ENCODE measurements around the gene SEC22A.

SEC22A gene

DNA sequence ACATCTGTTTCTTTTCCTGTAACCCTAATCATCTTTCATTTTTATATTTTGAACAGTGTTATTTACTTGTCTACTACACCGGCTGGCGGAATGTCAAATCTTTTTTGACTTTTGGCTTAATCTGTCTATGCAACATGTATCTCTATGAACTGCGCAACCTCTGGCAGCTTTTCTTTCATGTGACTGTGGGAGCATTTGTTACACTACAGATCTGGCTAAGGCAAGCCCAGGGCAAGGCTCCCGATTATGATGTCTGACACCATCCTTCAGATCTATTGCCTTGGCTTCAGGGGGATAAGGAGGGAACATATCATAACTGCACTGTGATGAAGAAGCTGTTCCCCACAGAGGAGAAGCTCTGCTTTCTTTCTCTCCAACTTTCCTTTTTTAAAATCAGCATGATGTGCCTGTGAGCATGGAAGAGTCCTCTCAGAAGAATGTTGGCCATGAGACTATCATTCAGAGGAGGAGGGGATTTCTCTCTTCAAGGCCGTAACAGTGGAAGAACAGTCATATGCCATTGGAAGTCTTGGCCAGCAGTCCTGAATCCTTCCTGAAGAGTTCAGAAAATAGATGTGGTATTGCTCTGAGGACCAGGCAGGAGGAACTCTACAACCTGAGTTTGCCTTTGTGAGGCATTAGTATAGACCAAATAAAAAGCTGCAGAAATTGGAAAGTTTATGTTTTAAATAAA lies 69.9 kb downstream of the SEC22A start:
- peaks cover 35% of the 10 kb centered on the region for H3K36me3 Mint-ChIP-seq
- H3K4me1 Mint-ChIP-seq, result no peaks in the 10 kb centered on the region
- ATAC-seq, result no peak
- no peak overlapping the region for H3K27ac Mint-ChIP-seq
- no peaks in the 10 kb centered on the region for H3K9me3 Mint-ChIP-seq
- H3K27me3 Mint-ChIP-seq, result no peaks in the 10 kb centered on the region
- H3K4me3 Mint-ChIP-seq, result no peak overlapping the region

- ATAC-seq, result no peak
- Mint-ChIP-seq H3K9me3 (no peaks in the 10 kb centered on the region), H3K36me3 (peaks cover 26% of the 10 kb centered on the region), H3K4me3 (no peak overlapping the region), H3K27me3 (no peaks in the 10 kb centered on the region), H3K4me1 (peaks cover 4% of the 10 kb centered on the region), H3K27ac (no peak overlapping the region)
These were observed 70.8 kb downstream of the SEC22A start for GRCh38 chr3:123272547-123272946.

DNA sequence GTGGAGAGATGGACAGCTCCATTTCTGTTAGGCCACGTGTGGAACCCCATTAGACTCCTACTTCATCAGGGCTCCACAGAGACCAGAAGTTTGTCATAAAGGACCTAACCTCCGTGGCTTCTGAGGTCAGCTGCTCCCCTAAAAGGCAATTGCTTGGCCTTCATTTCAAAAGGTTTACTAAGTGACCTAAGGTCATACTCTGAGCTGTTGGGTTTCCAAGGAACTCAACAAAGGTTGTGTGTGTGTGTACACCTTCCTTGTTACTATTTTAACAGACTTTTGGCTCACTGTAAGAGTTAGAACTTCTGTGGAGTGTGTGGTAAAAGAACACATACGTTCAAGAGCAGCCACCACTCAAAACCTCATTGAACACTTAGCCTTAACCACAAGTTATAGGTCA lies 73.9 kb downstream of the SEC22A start:
- no peak overlapping the region for H3K4me3 Mint-ChIP-seq
- peaks cover 8% of the 10 kb centered on the region for H3K36me3 Mint-ChIP-seq
- H3K9me3 Mint-ChIP-seq, result no peaks in the 10 kb centered on the region
- ATAC-seq, result peak; percentile 20
- H3K4me1 Mint-ChIP-seq, result peaks cover 4% of the 10 kb centered on the region
- H3K27ac Mint-ChIP-seq, result no peak overlapping the region
- H3K27me3 Mint-ChIP-seq, result no peaks in the 10 kb centered on the region

GRCh38 chr3:123276346-123277006 lies 74.7 kb downstream of the SEC22A start:
- Mint-ChIP-seq H3K9me3 (no peaks in the 10 kb centered on the region), H3K4me3 (no peak overlapping the region), H3K27me3 (no peaks in the 10 kb centered on the region), H3K27ac (no peak overlapping the region), H3K36me3 (peaks cover 5% of the 10 kb centered on the region), H3K4me1 (peaks cover 4% of the 10 kb centered on the region)
- ATAC-seq, result no peak

DNA sequence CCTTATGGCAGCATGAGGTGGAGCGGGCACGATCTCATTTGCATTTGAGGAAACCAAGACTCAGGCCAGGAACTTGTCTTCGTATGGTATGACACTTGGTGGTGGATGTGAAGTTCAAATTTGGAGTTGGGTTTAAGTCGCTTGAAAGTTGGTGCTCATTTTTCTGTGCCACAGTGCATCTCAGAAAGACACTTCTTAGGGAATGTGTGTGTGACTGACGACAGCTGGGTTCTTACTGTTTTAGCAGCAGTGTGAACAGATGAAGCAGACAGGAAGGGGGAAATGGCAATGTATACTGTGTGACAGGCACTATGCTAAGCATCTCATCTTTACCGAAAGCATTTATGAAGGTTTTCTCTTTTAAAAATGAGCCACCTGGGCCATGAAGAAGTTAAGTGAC lies 75.4 kb downstream of the SEC22A start:
- peaks cover 4% of the 10 kb centered on the region for H3K4me1 Mint-ChIP-seq
- no peak overlapping the region for H3K27ac Mint-ChIP-seq
- no peaks in the 10 kb centered on the region for H3K27me3 Mint-ChIP-seq
- no peaks in the 10 kb centered on the region for H3K36me3 Mint-ChIP-seq
- H3K4me3 Mint-ChIP-seq, result no peak overlapping the region
- ATAC-seq, result no peak
- no peaks in the 10 kb centered on the region for H3K9me3 Mint-ChIP-seq

DNA sequence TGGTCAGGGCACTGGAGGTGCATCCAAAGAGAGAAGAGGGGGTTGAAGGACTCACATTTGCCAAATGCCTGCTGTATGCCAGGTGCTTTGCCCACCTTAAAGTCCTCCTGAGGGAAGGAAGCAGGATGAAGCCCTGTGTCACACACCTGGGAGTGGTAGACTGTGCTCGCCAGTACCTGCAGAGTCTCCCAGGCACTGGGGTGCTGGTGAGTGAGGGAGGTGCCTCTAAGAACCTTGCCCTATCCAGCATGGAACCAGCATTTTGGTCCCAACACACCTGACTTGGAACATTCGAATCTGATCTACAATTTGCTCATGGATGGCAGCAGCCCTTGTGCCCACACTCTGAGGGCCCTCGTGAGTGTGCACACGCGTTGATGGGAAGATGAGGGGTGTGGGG lies 76.7 kb downstream of the SEC22A start:
- Mint-ChIP-seq H3K27me3 (no peaks in the 10 kb centered on the region), H3K4me3 (no peak overlapping the region), H3K4me1 (peaks cover 4% of the 10 kb centered on the region), H3K27ac (no peak overlapping the region), H3K36me3 (no peaks in the 10 kb centered on the region), H3K9me3 (no peaks in the 10 kb centered on the region)
- no peak for ATAC-seq

GRCh38 chr3:123279121-123279520 lies 77.4 kb downstream of the SEC22A start:
- H3K36me3 Mint-ChIP-seq, result no peaks in the 10 kb centered on the region
- no peak overlapping the region for H3K4me3 Mint-ChIP-seq

GRCh38 chr3:123281406-123281805 lies 79.7 kb downstream of the SEC22A start:
- Mint-ChIP-seq H3K4me3 (no peak overlapping the region), H3K36me3 (no peaks in the 10 kb centered on the region), H3K27me3 (no peaks in the 10 kb centered on the region), H3K9me3 (no peaks in the 10 kb centered on the region), H3K27ac (no peak overlapping the region), H3K4me1 (peaks cover 4% of the 10 kb centered on the region)
- no peak for ATAC-seq

More at GRCh38 chr3:123279121-123279520, 77.4 kb downstream of the SEC22A start:
- no peaks in the 10 kb centered on the region for H3K27me3 Mint-ChIP-seq
- no peak overlapping the region for H3K27ac Mint-ChIP-seq
- no peaks in the 10 kb centered on the region for H3K9me3 Mint-ChIP-seq
- ATAC-seq, result no peak
- peaks cover 4% of the 10 kb centered on the region for H3K4me1 Mint-ChIP-seq

DNA sequence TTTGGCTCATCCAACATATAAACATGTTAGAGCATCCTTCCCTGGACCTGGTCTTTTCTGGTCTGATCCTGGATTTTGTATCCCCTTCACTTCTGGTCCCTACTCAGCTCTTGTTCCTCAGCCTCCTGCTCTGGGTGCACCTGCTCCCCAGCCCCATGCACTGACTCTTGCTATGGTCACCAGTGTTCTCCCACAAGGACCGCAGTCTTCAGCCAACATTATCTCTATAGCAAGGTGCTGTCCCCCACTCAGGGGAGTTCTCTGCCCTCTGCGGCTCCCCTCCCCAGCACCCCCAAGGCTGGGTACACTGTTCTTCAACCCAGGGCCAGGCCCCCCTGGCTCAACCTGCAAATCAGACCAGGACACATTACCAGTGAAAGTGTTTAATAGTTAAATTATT lies 80.2 kb downstream of the SEC22A start:
- H3K36me3 Mint-ChIP-seq, result no peaks in the 10 kb centered on the region
- no peaks in the 10 kb centered on the region for H3K9me3 Mint-ChIP-seq
- H3K27ac Mint-ChIP-seq, result no peak overlapping the region
- ATAC-seq, result no peak
- H3K4me3 Mint-ChIP-seq, result no peak overlapping the region
- H3K27me3 Mint-ChIP-seq, result peaks cover 4% of the 10 kb centered on the region
- H3K4me1 Mint-ChIP-seq, result peaks cover 2% of the 10 kb centered on the region

- ATAC-seq, result no peak
- Mint-ChIP-seq H3K4me3 (no peak overlapping the region), H3K9me3 (no peaks in the 10 kb centered on the region), H3K27me3 (peaks cover 9% of the 10 kb centered on the region), H3K36me3 (no peaks in the 10 kb centered on the region), H3K4me1 (no peaks in the 10 kb centered on the region), H3K27ac (no peak overlapping the region)
These were observed 80.7 kb downstream of the SEC22A start for GRCh38 chr3:123282461-123282860.

GRCh38 chr3:123283074-123283473 lies 81.3 kb downstream of the SEC22A start:
- H3K4me1 Mint-ChIP-seq, result no peaks in the 10 kb centered on the region
- no peaks in the 10 kb centered on the region for H3K36me3 Mint-ChIP-seq
- peaks cover 12% of the 10 kb centered on the region for H3K27me3 Mint-ChIP-seq
- ATAC-seq, result no peak
- H3K9me3 Mint-ChIP-seq, result no peaks in the 10 kb centered on the region
- no peak overlapping the region for H3K4me3 Mint-ChIP-seq
- H3K27ac Mint-ChIP-seq, result no peak overlapping the region

GRCh38 chr3:123283657-123284398 lies 82.1 kb downstream of the SEC22A start:
- ATAC-seq, result no peak
- Mint-ChIP-seq H3K4me3 (no peak overlapping the region), H3K36me3 (no peaks in the 10 kb centered on the region), H3K27me3 (peaks cover 12% of the 10 kb centered on the region), H3K4me1 (no peaks in the 10 kb centered on the region), H3K9me3 (no peaks in the 10 kb centered on the region), H3K27ac (no peak overlapping the region)

GRCh38 chr3:123284399-123285010 lies 82.8 kb downstream of the SEC22A start:
- Mint-ChIP-seq H3K4me3 (no peak overlapping the region), H3K36me3 (no peaks in the 10 kb centered on the region), H3K27ac (no peak overlapping the region), H3K9me3 (no peaks in the 10 kb centered on the region), H3K27me3 (peaks cover 12% of the 10 kb centered on the region), H3K4me1 (no peaks in the 10 kb centered on the region)
- no peak for ATAC-seq

- no peaks in the 10 kb centered on the region for H3K4me1 Mint-ChIP-seq
- H3K4me3 Mint-ChIP-seq, result no peak overlapping the region
- H3K27me3 Mint-ChIP-seq, result peaks cover 16% of the 10 kb centered on the region
- H3K9me3 Mint-ChIP-seq, result no peaks in the 10 kb centered on the region
- no peaks in the 10 kb centered on the region for H3K36me3 Mint-ChIP-seq
- no peak overlapping the region for H3K27ac Mint-ChIP-seq
- ATAC-seq, result no peak
These were observed 83.3 kb downstream of the SEC22A start for GRCh38 chr3:123285066-123285465.

DNA sequence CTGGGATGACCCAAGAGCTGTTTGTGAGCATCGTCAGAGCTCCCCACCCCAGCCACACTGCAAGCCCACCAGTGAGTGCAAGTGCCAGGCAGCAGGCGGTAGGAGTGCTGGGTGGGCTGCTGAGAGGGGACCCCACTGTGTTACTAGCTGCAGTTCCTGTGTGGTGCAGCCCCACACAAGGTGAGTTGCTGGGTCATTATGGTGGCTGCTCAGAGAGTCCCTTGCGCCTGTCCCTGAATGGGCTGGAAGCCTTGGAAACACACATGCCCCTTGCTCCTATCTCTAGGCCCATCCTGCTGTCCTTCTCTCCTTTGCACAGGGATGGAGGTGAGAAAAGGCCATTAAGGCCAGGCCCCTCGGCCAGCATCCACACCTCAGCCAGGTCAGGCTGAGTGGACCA lies 83.7 kb downstream of the SEC22A start:
- Mint-ChIP-seq H3K4me1 (no peaks in the 10 kb centered on the region), H3K27me3 (peaks cover 20% of the 10 kb centered on the region), H3K9me3 (no peaks in the 10 kb centered on the region)

More for the DNA sequence above, 83.7 kb downstream of the SEC22A start:
- no peaks in the 10 kb centered on the region for H3K36me3 Mint-ChIP-seq
- no peak for ATAC-seq
- no peak overlapping the region for H3K4me3 Mint-ChIP-seq
- no peak overlapping the region for H3K27ac Mint-ChIP-seq
